Panc1 (cell line): ENCODE results near the gene SLC25A39. TPM values are rescaled to one million over a fixed set of nuclear protein-coding genes. Genes with fewer than 3 reads are reported as not detected.

ENCODE experiments used
- ATAC-seq: fragments of 200-7000 bp; cut with Tn5 transposase; 2 replicates; pipeline ENCODE4 v1.9.1; 2020; ENCODE audit warnings: mild to moderate bottlenecking, moderate library complexity
- BruUV-seq: library from RNA; stranded (reverse); fragments of 400-500 nt; replicated peaks from 2 replicates; lab custom pipeline; 2021; lab: Mats Ljungman, UMichigan
- CTCF ChIA-PET: fragments of 300-600 bp; sonication (Branson Sonifier 250); formaldehyde crosslinking; loops from one replicate; lab custom pipeline; 2022; ENCODE audit warnings: antibody characterized with exemption; lab: Charles Lee
- POLR2A ChIA-PET: fragments of 300-600 bp; sonication (Branson Sonifier 250); formaldehyde crosslinking; loops from one replicate; lab custom pipeline; 2022; ENCODE audit warnings: antibody characterized with exemption; lab: Charles Lee
- DNase-seq: peaks from one replicate; pipeline ENCODE4 v3.0.0-alpha.2; 2010; ENCODE audit warnings: low read depth, low spot score
- H3K27ac ChIP-seq: 2 replicates; pipeline ENCODE4 v1.5.1; 2011; ENCODE audit warnings: mild to moderate bottlenecking, low read length, inconsistent platforms
- H3K27me3 ChIP-seq: fragments of 200-500 bp; sonication (Bioruptor generic); 2 replicates; pipeline ENCODE4 v1.6.0; 2014; ENCODE audit warnings: low read length, inconsistent platforms; ENCODE audit not compliant: control insufficient read depth, insufficient read depth
- H3K36me3 ChIP-seq: fragments of 200-500 bp; sonication (Bioruptor generic); 2 replicates; pipeline ENCODE4 v1.5.1; 2014; ENCODE audit warnings: inconsistent platforms, mild to moderate bottlenecking, low read length, moderate library complexity; ENCODE audit not compliant: control insufficient read depth, insufficient read depth
- H3K4me1 ChIP-seq: 2 replicates; pipeline ENCODE4 v1.5.1; 2011; ENCODE audit warnings: inconsistent platforms, mild to moderate bottlenecking, low read length, moderate library complexity; ENCODE audit not compliant: control insufficient read depth, insufficient read depth
- H3K4me3 ChIP-seq, 2 experiments: 2 replicates each; pipeline ENCODE4 v1.5.1; 2011 to 2012; ENCODE audit warnings: low read depth in 2 of 2, low read length in 2 of 2, mild to moderate bottlenecking in 2 of 2, inconsistent platforms in 1 of 2, moderate library complexity in 1 of 2
- H3K9me3 ChIP-seq: fragments of 200-500 bp; sonication (Bioruptor generic); 2 replicates; pipeline ENCODE4 v1.5.1; 2014; ENCODE audit warnings: low read depth, mild to moderate bottlenecking, inconsistent platforms, low read length, moderate library complexity; ENCODE audit not compliant: control insufficient read depth, insufficient read depth
- CTCF ChIP-seq: fragments of 450-650 bp; IDR thresholded peaks from 2 replicates; pipeline ENCODE4 v1.5.1; 2017; ENCODE audit warnings: mild to moderate bottlenecking
- POLR2AphosphoS5 ChIP-seq: IDR thresholded peaks from 2 replicates; pipeline ENCODE4 v1.6.1; 2012; ENCODE audit warnings: mild to moderate bottlenecking, low read depth, low read length, moderate library complexity
- SIN3A ChIP-seq: IDR thresholded peaks from 2 replicates; pipeline ENCODE4 v1.6.1; 2012; ENCODE audit warnings: low read depth, mild to moderate bottlenecking, low read length, moderate library complexity, borderline replicate concordance; ENCODE audit not compliant: insufficient read depth
- TCF7L2 ChIP-seq: IDR thresholded peaks from 2 replicates; pipeline ENCODE4 v1.6.1; 2011; ENCODE audit warnings: mild to moderate bottlenecking, low read depth, low read length, inconsistent platforms
- in situ Hi-C: cut with HindIII; loops from 2 replicates; pipeline ENCODE4 v1.10.0; 2016; ENCODE audit warnings: low sequenced_read_pairs, low pct_unique_long_range_greater_than_20kb
- intact Hi-C: fragments of 100-400 bp; cut with micrococcal nuclease; formaldehyde crosslinking; loops from one replicate; pipeline ENCODE4 v1.10.0; 2022; ENCODE audit not compliant: unreplicated experiment
- total RNA-seq: library from RNA; stranded (reverse); gene quantifications from one replicate; pipeline ENCODE4 v1.2.1, GENCODE V29; 2021; ENCODE audit not compliant: unreplicated experiment
- TF ChIP-seq, protein P1 (sequence below), 2 experiments: IDR thresholded peaks; 2 replicates each; pipeline ENCODE4 v1.6.1; 2011 to 2012; ENCODE audit warnings: low read depth in 2 of 2, control low read depth in 1 of 2, low read length in 1 of 2, mild to moderate bottlenecking in 1 of 2, moderate library complexity in 1 of 2; ENCODE audit not compliant: insufficient read depth in 1 of 2

Gene SLC25A39
- total RNA-seq, 1 experiment from 2014 or later, result 138 TPM

GRCh38 chr17:44355642-44356099 lies 31.0 kb upstream of the SLC25A39 start:
- in situ Hi-C loops (no loop called here), intact Hi-C loops (no loop called here)
- Histone ChIP-seq H3K9me3 (no peaks in the 10 kb centered on the region), H3K27ac (no peak overlapping the region), H3K4me3 (no peak overlapping the region), H3K4me1 (no peaks in the 10 kb centered on the region; the same call in 1 of the 2 replicates), H3K36me3 (no peaks in the 10 kb centered on the region), H3K27me3 (no peaks in the 10 kb centered on the region)
- TF ChIP-seq POLR2AphosphoS5 (no peak), SIN3A (no peak), CTCF (no peak), TCF7L2 (no peak)
- TF ChIP-seq, protein P1, sequence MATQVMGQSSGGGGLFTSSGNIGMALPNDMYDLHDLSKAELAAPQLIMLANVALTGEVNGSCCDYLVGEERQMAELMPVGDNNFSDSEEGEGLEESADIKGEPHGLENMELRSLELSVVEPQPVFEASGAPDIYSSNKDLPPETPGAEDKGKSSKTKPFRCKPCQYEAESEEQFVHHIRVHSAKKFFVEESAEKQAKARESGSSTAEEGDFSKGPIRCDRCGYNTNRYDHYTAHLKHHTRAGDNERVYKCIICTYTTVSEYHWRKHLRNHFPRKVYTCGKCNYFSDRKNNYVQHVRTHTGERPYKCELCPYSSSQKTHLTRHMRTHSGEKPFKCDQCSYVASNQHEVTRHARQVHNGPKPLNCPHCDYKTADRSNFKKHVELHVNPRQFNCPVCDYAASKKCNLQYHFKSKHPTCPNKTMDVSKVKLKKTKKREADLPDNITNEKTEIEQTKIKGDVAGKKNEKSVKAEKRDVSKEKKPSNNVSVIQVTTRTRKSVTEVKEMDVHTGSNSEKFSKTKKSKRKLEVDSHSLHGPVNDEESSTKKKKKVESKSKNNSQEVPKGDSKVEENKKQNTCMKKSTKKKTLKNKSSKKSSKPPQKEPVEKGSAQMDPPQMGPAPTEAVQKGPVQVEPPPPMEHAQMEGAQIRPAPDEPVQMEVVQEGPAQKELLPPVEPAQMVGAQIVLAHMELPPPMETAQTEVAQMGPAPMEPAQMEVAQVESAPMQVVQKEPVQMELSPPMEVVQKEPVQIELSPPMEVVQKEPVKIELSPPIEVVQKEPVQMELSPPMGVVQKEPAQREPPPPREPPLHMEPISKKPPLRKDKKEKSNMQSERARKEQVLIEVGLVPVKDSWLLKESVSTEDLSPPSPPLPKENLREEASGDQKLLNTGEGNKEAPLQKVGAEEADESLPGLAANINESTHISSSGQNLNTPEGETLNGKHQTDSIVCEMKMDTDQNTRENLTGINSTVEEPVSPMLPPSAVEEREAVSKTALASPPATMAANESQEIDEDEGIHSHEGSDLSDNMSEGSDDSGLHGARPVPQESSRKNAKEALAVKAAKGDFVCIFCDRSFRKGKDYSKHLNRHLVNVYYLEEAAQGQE (IDR thresholded peaks at IDR 0.05; ENCODE audit: insufficient read depth in 1 of 2, low read depth in 2 of 2, low read length in 1 of 2), result no peak
- ChIA-PET CTCF (interaction anchor here (0.6 kb wide), 1 partner anchor 258 kb away, joined by 3 read pairs; no protein-coding TSS in a partner anchor), POLR2A (no interaction called here)
- no peak for DNase-seq
- no TSS peak for BruUV-seq
- ATAC-seq, result no peak

DNA sequence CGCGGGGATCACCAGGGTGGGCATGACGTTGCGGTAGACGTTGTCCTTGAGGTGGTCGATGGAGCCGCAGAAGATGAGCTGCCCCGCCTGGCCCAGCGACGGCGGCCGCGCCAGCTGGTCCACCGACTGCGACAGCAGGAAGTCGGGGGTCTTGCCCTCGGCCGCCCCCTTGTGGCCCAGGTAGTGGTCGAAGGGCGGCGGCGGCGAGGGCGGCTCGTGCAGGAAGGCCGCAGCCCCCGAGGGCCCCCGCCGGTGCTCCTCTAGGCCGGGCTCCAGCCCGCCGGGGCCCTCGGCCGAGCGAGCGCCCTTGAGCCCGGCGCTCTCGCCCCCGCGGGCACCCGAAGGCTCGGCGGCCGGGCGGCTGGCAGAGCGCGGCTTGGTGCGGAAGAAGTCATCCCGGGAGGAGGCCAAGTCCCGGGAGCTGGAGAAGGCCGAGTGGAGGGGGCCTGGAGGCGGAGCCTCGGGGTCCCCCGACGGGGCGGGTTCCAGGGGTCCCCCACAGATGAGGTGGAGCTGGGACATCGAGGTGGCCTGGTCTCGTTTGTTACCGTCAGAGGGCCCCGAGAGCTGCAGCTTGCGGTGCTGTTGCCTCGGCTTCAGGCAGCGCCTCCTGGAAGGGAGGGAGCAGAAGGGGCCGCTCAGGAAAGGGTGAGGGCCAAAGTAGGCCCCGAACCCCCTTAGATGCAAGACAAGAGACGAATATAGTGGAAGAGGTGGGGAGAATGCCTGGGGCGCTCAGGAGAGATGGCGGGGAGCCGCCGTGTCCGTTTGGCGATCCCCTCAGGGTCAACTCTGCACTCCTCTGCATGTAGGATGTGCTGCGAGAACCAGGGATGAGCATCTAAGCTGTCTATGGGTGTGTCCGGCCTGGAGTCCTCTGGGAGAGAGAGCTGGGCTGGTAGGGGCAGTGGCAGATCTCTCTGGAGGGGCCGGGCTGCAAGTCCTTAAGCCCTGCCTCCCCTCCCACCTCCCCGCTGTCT lies 30.2 kb upstream of the SLC25A39 start:
- H3K4me3 ChIP-seq, result no peak overlapping the region

More for the DNA sequence above, 30.2 kb upstream of the SLC25A39 start:
- ATAC-seq (no peak), DNase-seq (no peak)
- in situ Hi-C loops, result no loop called here
- no peaks in the 10 kb centered on the region for H3K4me1 ChIP-seq
- CTCF ChIA-PET, result interaction anchor here (0.6 kb wide), 1 partner anchor 258 kb away, joined by 3 read pairs; no protein-coding TSS in a partner anchor
- no peak overlapping the region for H3K27ac ChIP-seq
- intact Hi-C loops, result no loop called here
- H3K27me3 ChIP-seq, result no peaks in the 10 kb centered on the region
- no TSS peak for BruUV-seq
- no peaks in the 10 kb centered on the region for H3K9me3 ChIP-seq
- POLR2A ChIA-PET, result no interaction called here
- peak; percentile 69 for TF ChIP-seq CTCF
- TF ChIP-seq, protein P1 (IDR thresholded peaks at IDR 0.05; ENCODE audit: insufficient read depth in 1 of 2, low read depth in 2 of 2, low read length in 1 of 2), result no peak
- no peaks in the 10 kb centered on the region for H3K36me3 ChIP-seq
